ENCODE results near the gene TNFAIP6. TPM values are rescaled to one million over a fixed set of nuclear protein-coding genes. Genes with fewer than 3 reads are reported as not detected.

Gene TNFAIP6
- total RNA-seq, 4 donors from 2014 or later, result 0.45 TPM; not detected in 3

- Histone ChIP-seq H3K27ac (no peak overlapping the region), H3K36me3 (no peaks in the 10 kb centered on the region), H3K9me3 (no peaks in the 10 kb centered on the region), H3K4me1 (no peaks in the 10 kb centered on the region), H3K4me3 (no peak overlapping the region), H3K27me3 (no peaks in the 10 kb centered on the region)
- TF ChIP-seq POLR2AphosphoS5 (IDR thresholded peaks at IDR 0.05) (no peak), CTCF (IDR thresholded peaks at IDR 0.05) (no peak), POLR2A (IDR thresholded peaks at IDR 0.05) (no peak), EP300 (IDR thresholded peaks at IDR 0.05) (no peak)
- no peak for DNase-seq (ENCODE audit: low spot score in 2 of 2)
- 74% methylated on average over 1 of the region's 1 CpG for whole genome bisulfite sequencing
These were observed 27.4 kb upstream of the TNFAIP6 start for GRCh38 chr2:151329998-151330397.

- H3K9me3 ChIP-seq, result no peaks in the 10 kb centered on the region
- no peaks in the 10 kb centered on the region for H3K27me3 ChIP-seq
- H3K27ac ChIP-seq, result no peak overlapping the region
- WGBS, result 74% methylated on average over 3 of the region's 3 CpGs
- no peak for DNase-seq (ENCODE audit: low spot score in 2 of 2)
- H3K4me1 ChIP-seq, result no peaks in the 10 kb centered on the region
- H3K36me3 ChIP-seq, result no peaks in the 10 kb centered on the region
- TF ChIP-seq CTCF (IDR thresholded peaks at IDR 0.05), result no peak
- no peak for TF ChIP-seq EP300 (IDR thresholded peaks at IDR 0.05)
- no peak for TF ChIP-seq POLR2AphosphoS5 (IDR thresholded peaks at IDR 0.05)
- TF ChIP-seq POLR2A (IDR thresholded peaks at IDR 0.05), result no peak
- no peak overlapping the region for H3K4me3 ChIP-seq
These were observed 24.3 kb upstream of the TNFAIP6 start for GRCh38 chr2:151333083-151333482.

GRCh38 chr2:151334082-151334815, 23.1 kb upstream of the TNFAIP6 start:
- no peak overlapping the region for H3K27ac ChIP-seq
- no peak overlapping the region for H3K4me3 ChIP-seq
- no peaks in the 10 kb centered on the region for H3K4me1 ChIP-seq
- TF ChIP-seq CTCF (IDR thresholded peaks at IDR 0.05) (no peak), EP300 (IDR thresholded peaks at IDR 0.05) (no peak), POLR2A (IDR thresholded peaks at IDR 0.05) (no peak), POLR2AphosphoS5 (IDR thresholded peaks at IDR 0.05) (no peak)
- no peaks in the 10 kb centered on the region for H3K9me3 ChIP-seq
- DNase-seq (ENCODE audit: low spot score in 2 of 2), result no peak
- no peaks in the 10 kb centered on the region for H3K27me3 ChIP-seq
- no peaks in the 10 kb centered on the region for H3K36me3 ChIP-seq
- 70% methylated on average over 3 of the region's 3 CpGs for WGBS

GRCh38 chr2:151336863-151337371, 20.5 kb upstream of the TNFAIP6 start:
- Histone ChIP-seq H3K4me3 (no peak overlapping the region), H3K27me3 (no peaks in the 10 kb centered on the region), H3K36me3 (no peaks in the 10 kb centered on the region), H3K4me1 (no peaks in the 10 kb centered on the region), H3K27ac (no peak overlapping the region), H3K9me3 (no peaks in the 10 kb centered on the region)
- no peak for TF ChIP-seq POLR2AphosphoS5 (IDR thresholded peaks at IDR 0.05)
- TF ChIP-seq EP300 (IDR thresholded peaks at IDR 0.05), result no peak
- no peak for TF ChIP-seq CTCF (IDR thresholded peaks at IDR 0.05)
- no peak for TF ChIP-seq POLR2A (IDR thresholded peaks at IDR 0.05)
- no peak for DNase-seq (ENCODE audit: low spot score in 2 of 2)
- WGBS, result 49% methylated on average over 2 of the region's 2 CpGs

GRCh38 chr2:151337643-151338042, 19.7 kb upstream of the TNFAIP6 start:
- no peak for DNase-seq (ENCODE audit: low spot score in 2 of 2)

More at GRCh38 chr2:151337643-151338042, 19.7 kb upstream of the TNFAIP6 start:
- no peaks in the 10 kb centered on the region for H3K4me1 ChIP-seq
- no peak overlapping the region for H3K27ac ChIP-seq
- no peaks in the 10 kb centered on the region for H3K27me3 ChIP-seq
- no peaks in the 10 kb centered on the region for H3K36me3 ChIP-seq
- 44% methylated on average over 1 of the region's 1 CpG for WGBS
- H3K4me3 ChIP-seq, result no peak overlapping the region
- TF ChIP-seq CTCF (IDR thresholded peaks at IDR 0.05), result no peak
- no peak for TF ChIP-seq POLR2AphosphoS5 (IDR thresholded peaks at IDR 0.05)
- no peak for TF ChIP-seq POLR2A (IDR thresholded peaks at IDR 0.05)
- TF ChIP-seq EP300 (IDR thresholded peaks at IDR 0.05), result no peak
- no peaks in the 10 kb centered on the region for H3K9me3 ChIP-seq

All from suprapubic skin (tissue), 4 donors.